ENCODE data around the gene ROMO1. TPM values are rescaled to one million over a fixed set of nuclear protein-coding genes. Genes with fewer than 3 reads are reported as not detected.

The ROMO1 gene
- total and polyA plus RNA-seq, 10 of the 15 experiments (the other 5 are each of a cell fraction or from before 2014, with no cell fraction given) = 23.2 to 631 (median 352) TPM

GRCh38 chr20:35698298-35699126, 693 bp upstream of the ROMO1 start:
- ChIA-PET CTCF (no interaction called here), RAD21 (ENCODE audit: unreplicated experiment) (interaction anchor here (1.0 to 1.2 kb wide), 3 partner anchors 35 to 212 kb away, joined by 3 to 4 read pairs (median 3); no protein-coding TSS in a partner anchor), SMC1A (ENCODE audit: uncharacterized antibody, unreplicated experiment) (interaction anchor here (0.6 kb wide), 1 partner anchor 123 kb away, joined by 5 read pairs; no protein-coding TSS in a partner anchor), POLR2A (interaction anchor here (0.6 to 3.6 kb wide), 4 partner anchors 13 to 79 kb away, joined by 3 to 20 read pairs (median 7); partner anchors contain the start of gene RBM39)
- WGBS (ENCODE audit: insufficient coverage, insufficient replicate concordance, low lambda C conversion rate, missing lambda C conversion rate) = 5% methylated on average over 37 of the region's 37 CpGs
- H4K20me1 ChIP-seq (ENCODE audit: control insufficient read depth, insufficient read depth) = no peaks in the 10 kb centered on the region; the same call in 1 of the 2 replicates
- peak overlapping the region; percentile 87 for H3K27ac ChIP-seq (ENCODE audit: control insufficient read depth, insufficient read depth)
- H3K4me1 ChIP-seq (ENCODE audit: control insufficient read depth, insufficient read depth, low read length) = peaks cover 11% of the 10 kb centered on the region; the same call in 1 of the 2 replicates
- H3K36me3 ChIP-seq (ENCODE audit: control insufficient read depth in 2 of 2, insufficient read depth in 2 of 2, low read length in 1 of 2) = peaks cover 2 to 18% of the 10 kb centered on the region in 2 experiments; a peak in 3 of 4 replicates
- no peak for FAIRE-seq
- H3K4me3 ChIP-seq = peak overlapping the region; percentile 71
- TSS peak; percentile 41 for BruUV-seq (replicated peaks)
- DNase-seq (ENCODE audit: low read depth, low spot score) = no peak
- H2AFZ ChIP-seq (ENCODE audit: control insufficient read depth, low read depth, low read length) = peak overlapping the region; percentile 97
- in situ Hi-C loops (cut with MboI) (no loop called here), intact Hi-C loops (cut with micrococcal nuclease; ENCODE audit: unreplicated experiment) (loop anchor here (2.0 to 5.0 kb wide), 2 partner anchors 96 to 236 kb away; no protein-coding TSS in a partner anchor)
- peak; percentile 55 for ATAC-seq
- no peaks in the 10 kb centered on the region for H3K9me3 ChIP-seq (replicated peaks; ENCODE audit: control insufficient read depth, insufficient read depth, low read length)
- H3K9ac ChIP-seq (ENCODE audit: control insufficient read depth, insufficient read depth, low read length) = peak overlapping the region; percentile 96
- H3K4me2 ChIP-seq (ENCODE audit: control insufficient read depth, insufficient read depth) = peak overlapping the region; percentile 95
- H3K27me3 ChIP-seq (replicated peaks in 1 of 2; ENCODE audit: control insufficient read depth in 2 of 2, insufficient read depth in 2 of 2, low read length in 1 of 2) = no peaks in the 10 kb centered on the region
- peaks cover 27% of the 10 kb centered on the region for H3K79me2 ChIP-seq (ENCODE audit: control insufficient read depth, insufficient read depth, low read length)
- TF ChIP-seq RELA (IDR thresholded peaks at IDR 0.05; ENCODE audit: borderline replicate concordance, partially characterized antibody) (no peak), E2F8 (IDR thresholded peaks at IDR 0.05; ENCODE audit: low read depth, partially characterized antibody) (no peak), USF1 (IDR thresholded peaks at IDR 0.05; ENCODE audit: borderline replicate concordance, extremely low read length, insufficient read depth, low read depth, low read length) (no peak), ZNF274 (IDR thresholded peaks at IDR 0.05; ENCODE audit: insufficient read depth, insufficient read length) (no peak), MTA3 (IDR thresholded peaks at IDR 0.05; ENCODE audit: borderline replicate concordance, low read length) (no peak), TAF1 (IDR thresholded peaks at IDR 0.05; ENCODE audit: borderline replicate concordance, low read depth, low read length) (no peak), ZNF207 (IDR thresholded peaks at IDR 0.05; ENCODE audit: borderline replicate concordance) (no peak), NRF1 (conservative IDR thresholded peaks at IDR 0.05; ENCODE audit: low read depth, low read length) (0 out of 2 replicates have a peak, but pooled peaks have one; percentile 9), RUNX3 (IDR thresholded peaks at IDR 0.05; ENCODE audit: low read length) (0 out of 2 replicates have a peak, but pooled peaks have one; percentile 8), HDAC2 (IDR thresholded peaks at IDR 0.05) (no peak), SREBF1 (IDR thresholded peaks at IDR 0.05; ENCODE audit: low read length) (no peak), BCL3 (IDR thresholded peaks at IDR 0.05; ENCODE audit: borderline replicate concordance, insufficient read depth, low read depth, low read length, poor library complexity, severe bottlenecking) (no peak), MLLT1 (IDR thresholded peaks at IDR 0.05) (no peak), MXI1 (IDR thresholded peaks at IDR 0.05; ENCODE audit: low read depth, low read length) (no peak; the same call in 1 of the 2 replicates), ESRRA (IDR thresholded peaks at IDR 0.05; ENCODE audit: low read length) (no peak)

All from GM12878 (cell line).